CD14-positive monocyte (primary cell): ENCODE data around the gene COL20A1. TPM values are rescaled to one million over a fixed set of nuclear protein-coding genes. Genes with fewer than 3 reads are reported as not detected.

ENCODE experiments used
- DNase-seq, 3 donors: peaks; one replicate each; pipeline ENCODE4 v3.0.0-alpha.2; 2011 to 2022
- H2AFZ ChIP-seq: 2 replicates; pipeline ENCODE4 v1.6.0; 2012; ENCODE audit warnings: mild to moderate bottlenecking, low read depth, low read length, inconsistent platforms; ENCODE audit not compliant: insufficient read depth, poor library complexity, severe bottlenecking
- H3K27ac ChIP-seq, 2 donors: 1 replicate in 1 of 2; 2 replicates in 1 of 2; pipeline ENCODE4 v1.5.1; 2012 to 2013; ENCODE audit warnings: low read length in 2 of 2, control low read depth in 1 of 2, inconsistent platforms in 1 of 2, low read depth in 1 of 2, mild to moderate bottlenecking in 1 of 2
- H3K27me3 ChIP-seq, 2 donors: one replicate each; pipeline versions ENCODE4 v1.6.0 to v1.6.1; 2011 to 2013; ENCODE audit warnings: low read length in 2 of 2; ENCODE audit not compliant: control insufficient read depth in 2 of 2, insufficient read depth in 2 of 2
- H3K36me3 ChIP-seq, 2 donors: replicated peaks in 1 of 2; 1 replicate in 1 of 2; 2 replicates in 1 of 2; pipeline versions ENCODE4 v1.5.1 to v1.6.1; 2012 to 2013; ENCODE audit warnings: low read length in 2 of 2, control low read depth in 1 of 2, inconsistent platforms in 1 of 2, mild to moderate bottlenecking in 1 of 2; ENCODE audit not compliant: insufficient read depth in 2 of 2, control insufficient read depth in 1 of 2
- H3K4me1 ChIP-seq, 2 donors: 1 replicate in 1 of 2; 2 replicates in 1 of 2; pipeline versions ENCODE4 v1.5.1 to v1.6.1; 2012 to 2013; ENCODE audit warnings: low read length in 2 of 2, control low read depth in 1 of 2, inconsistent platforms in 1 of 2, mild to moderate bottlenecking in 1 of 2, moderate library complexity in 1 of 2; ENCODE audit not compliant: insufficient read depth in 2 of 2, control insufficient read depth in 1 of 2
- H3K4me2 ChIP-seq: replicated peaks from 2 replicates; pipeline ENCODE3; 2012; ENCODE audit warnings: low read length, moderate library complexity, mild to moderate bottlenecking; ENCODE audit not compliant: poor library complexity, severe bottlenecking; ENCODE audit errors: extremely low read depth
- H3K4me3 ChIP-seq, 3 experiments: fragments of 200-600 bp in 1 of 3; sonication (generic) in 1 of 3; replicated peaks in 1 of 3; 1 replicate in 2 of 3; 2 replicates in 1 of 3; pipeline ENCODE4 v1.5.1; 2011 to 2013; ENCODE audit warnings: low read length in 3 of 3, mild to moderate bottlenecking in 3 of 3, control low read depth in 2 of 3, low read depth in 2 of 3, inconsistent platforms in 1 of 3, moderate library complexity in 1 of 3
- H3K79me2 ChIP-seq: 2 replicates; pipeline ENCODE4 v1.6.0; 2012; ENCODE audit warnings: mild to moderate bottlenecking, control low read depth, inconsistent platforms, low read length, moderate library complexity; ENCODE audit not compliant: insufficient read depth
- H3K9ac ChIP-seq: 2 replicates; pipeline ENCODE4 v1.6.0; 2017; ENCODE audit warnings: low read length, mild to moderate bottlenecking; ENCODE audit not compliant: insufficient read depth, poor library complexity, severe bottlenecking
- H3K9me3 ChIP-seq, 2 donors: replicated peaks in 1 of 2; 1 replicate in 1 of 2; 2 replicates in 1 of 2; pipeline versions ENCODE4 v1.5.1 to v1.6.1; 2012 to 2013; ENCODE audit warnings: low read length in 2 of 2, control low read depth in 1 of 2; ENCODE audit not compliant: control insufficient read depth in 1 of 2, insufficient read depth in 1 of 2
- H4K20me1 ChIP-seq: 2 replicates; pipeline ENCODE4 v1.6.0; 2012; ENCODE audit warnings: mild to moderate bottlenecking, low read length, control low read depth, moderate library complexity; ENCODE audit not compliant: insufficient read depth
- H3K27ac Mint-ChIP-seq, 7 donors: one replicate each; pipeline ENCODE4 v1.8.0; 2020; ENCODE audit warnings: mild to moderate bottlenecking in 7 of 7, mixed read lengths in 7 of 7, moderate library complexity in 6 of 7, inconsistent platforms in 2 of 7
- H3K27me3 Mint-ChIP-seq, 3 donors: one replicate each; pipeline ENCODE4 v1.8.0; 2021 to 2022; ENCODE audit warnings: low read depth in 3 of 3, mild to moderate bottlenecking in 3 of 3, mixed read lengths in 3 of 3, moderate library complexity in 3 of 3, inconsistent platforms in 1 of 3
- H3K36me3 Mint-ChIP-seq, 2 donors: one replicate each; pipeline ENCODE4 v1.8.0; 2020; ENCODE audit warnings: mixed read lengths in 2 of 2, inconsistent platforms in 1 of 2, mild to moderate bottlenecking in 1 of 2
- H3K4me1 Mint-ChIP-seq: one replicate; pipeline ENCODE4 v1.8.0; 2020; ENCODE audit warnings: mild to moderate bottlenecking, mixed read lengths
- H3K4me3 Mint-ChIP-seq, 2 donors: one replicate each; pipeline ENCODE4 v1.8.0; 2020; ENCODE audit warnings: mild to moderate bottlenecking in 2 of 2, mixed read lengths in 2 of 2, moderate library complexity in 1 of 2
- H3K9me3 Mint-ChIP-seq, 7 donors: one replicate each; pipeline ENCODE4 v1.8.0; 2020 to 2022; ENCODE audit warnings: mixed read lengths in 7 of 7, mild to moderate bottlenecking in 6 of 7, moderate library complexity in 6 of 7, inconsistent platforms in 2 of 7
- WGBS: methylation state at CpG from one replicate; pipeline ENCODE4 v1.1.5; 2013; ENCODE audit warnings: missing lambda C conversion rate; ENCODE audit not compliant: insufficient coverage; 5-methylcytosine and 5-hydroxymethylcytosine counted together
- intact Hi-C, 2 donors: fragments of 100-400 bp; cut with micrococcal nuclease; formaldehyde crosslinking; loops; one replicate each; pipeline versions ENCODE4 v1.15.0 to v1.15.1; 2023
- polyA plus RNA-seq, 3 donors: library from polyadenylated mRNA; depleted of rRNA in 1 of 3; unstranded in 2 of 3; stranded (reverse) in 1 of 3; fragments of 300-500 nt in 2 of 3; fragments of >200 nt in 1 of 3; fragmentation: Illumina TruSeq in 2 of 3; gene quantifications; 1 replicate in 2 of 3; 2 replicates in 1 of 3; pipeline ENCODE4 v1.2.3, GENCODE V29; 2012 to 2021
- TF ChIP-seq, protein P1 (sequence below): fragments of 200-600 bp; IDR thresholded peaks from one replicate; pipeline ENCODE4 v1.8.0; 2022; ENCODE audit warnings: antibody characterized with exemption, mild to moderate bottlenecking

Gene COL20A1
- polyA plus RNA-seq, 3 donors: not detected

GRCh38 chr20:63356511-63356910, 63.5 kb downstream of the COL20A1 start:
- TF ChIP-seq, protein P1, sequence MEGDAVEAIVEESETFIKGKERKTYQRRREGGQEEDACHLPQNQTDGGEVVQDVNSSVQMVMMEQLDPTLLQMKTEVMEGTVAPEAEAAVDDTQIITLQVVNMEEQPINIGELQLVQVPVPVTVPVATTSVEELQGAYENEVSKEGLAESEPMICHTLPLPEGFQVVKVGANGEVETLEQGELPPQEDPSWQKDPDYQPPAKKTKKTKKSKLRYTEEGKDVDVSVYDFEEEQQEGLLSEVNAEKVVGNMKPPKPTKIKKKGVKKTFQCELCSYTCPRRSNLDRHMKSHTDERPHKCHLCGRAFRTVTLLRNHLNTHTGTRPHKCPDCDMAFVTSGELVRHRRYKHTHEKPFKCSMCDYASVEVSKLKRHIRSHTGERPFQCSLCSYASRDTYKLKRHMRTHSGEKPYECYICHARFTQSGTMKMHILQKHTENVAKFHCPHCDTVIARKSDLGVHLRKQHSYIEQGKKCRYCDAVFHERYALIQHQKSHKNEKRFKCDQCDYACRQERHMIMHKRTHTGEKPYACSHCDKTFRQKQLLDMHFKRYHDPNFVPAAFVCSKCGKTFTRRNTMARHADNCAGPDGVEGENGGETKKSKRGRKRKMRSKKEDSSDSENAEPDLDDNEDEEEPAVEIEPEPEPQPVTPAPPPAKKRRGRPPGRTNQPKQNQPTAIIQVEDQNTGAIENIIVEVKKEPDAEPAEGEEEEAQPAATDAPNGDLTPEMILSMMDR: no peak
- H3K79me2 ChIP-seq: no peaks in the 10 kb centered on the region
- intact Hi-C loops: no loop called here
- H3K4me3 ChIP-seq: no peak overlapping the region
- no peaks in the 10 kb centered on the region for H3K36me3 Mint-ChIP-seq
- H3K27ac ChIP-seq: no peak overlapping the region
- DNase-seq: no peak
- H3K4me1 ChIP-seq: no peaks in the 10 kb centered on the region
- no peak overlapping the region for H2AFZ ChIP-seq
- H3K4me2 ChIP-seq: no peak overlapping the region
- H3K27ac Mint-ChIP-seq: no peak overlapping the region
- peaks cover under 1 to 6% of the 10 kb centered on the region in 2 donors for H3K9me3 ChIP-seq
- H3K27me3 Mint-ChIP-seq: peaks cover 12 to 25% (median 18%) of the 10 kb centered on the region in 3 donors
- WGBS: 85% methylated on average over 8 of the region's 8 CpGs
- H3K36me3 ChIP-seq: no peaks in the 10 kb centered on the region
- peaks cover 4 to 13% of the 10 kb centered on the region in 2 donors for H3K27me3 ChIP-seq
- no peaks in the 10 kb centered on the region for H4K20me1 ChIP-seq
- no peak overlapping the region for H3K9ac ChIP-seq
- no peaks in the 10 kb centered on the region for H3K4me1 Mint-ChIP-seq
- H3K9me3 Mint-ChIP-seq: peaks cover under 1 to 14% (median 3%) of the 10 kb centered on the region in 7 donors
- H3K4me3 Mint-ChIP-seq: no peak overlapping the region

DNA sequence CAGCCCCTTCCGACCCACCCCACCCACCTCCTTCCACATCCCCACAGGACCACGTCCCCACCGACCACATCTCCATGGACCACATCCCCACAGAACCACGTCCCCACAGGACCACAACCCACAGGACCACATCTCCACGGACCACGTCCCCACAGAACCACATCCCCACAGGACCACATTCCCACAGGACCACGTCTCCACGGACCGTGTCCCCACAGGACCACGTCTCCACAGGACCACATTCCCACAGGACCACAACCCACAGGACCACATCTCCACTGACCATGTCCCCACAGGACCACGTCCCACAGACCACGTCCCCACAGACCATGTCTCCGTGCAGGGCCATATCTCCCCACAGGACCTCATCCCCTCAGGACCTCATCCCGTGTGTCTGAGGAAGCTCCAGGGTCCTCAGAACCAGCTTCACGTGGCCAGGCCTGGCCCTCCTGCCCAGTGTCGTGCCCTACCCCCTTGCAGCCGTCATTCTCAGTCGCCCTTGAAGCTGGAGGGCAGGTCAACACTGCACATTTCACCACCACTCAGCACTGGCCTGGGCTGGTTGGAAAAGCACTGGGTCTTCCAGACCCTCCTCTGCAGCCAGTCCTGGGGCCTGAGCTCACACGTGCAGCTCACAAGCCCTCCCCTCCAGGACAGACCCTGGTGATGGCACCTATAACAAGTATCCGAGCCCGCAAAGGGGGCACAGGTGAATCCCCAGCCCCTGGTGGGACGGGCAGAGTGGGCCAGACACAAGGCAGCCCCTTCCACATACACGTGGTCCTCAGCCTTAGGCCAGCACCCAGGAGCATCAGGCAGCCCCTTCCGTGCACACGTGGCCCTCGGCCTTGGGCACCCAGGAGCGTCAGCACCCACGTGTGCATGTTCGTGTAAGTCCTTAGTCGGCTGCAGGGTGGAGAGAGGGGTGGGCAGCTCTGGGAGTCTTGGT, 64.2 kb downstream of the COL20A1 start:
- H3K27ac Mint-ChIP-seq: no peak overlapping the region
- Histone ChIP-seq H3K9me3 (no peaks in the 10 kb centered on the region), H3K4me2 (no peak overlapping the region), H3K9ac (no peak overlapping the region), H3K4me1 (no peaks in the 10 kb centered on the region), H3K36me3 (no peaks in the 10 kb centered on the region), H3K79me2 (no peaks in the 10 kb centered on the region), H2AFZ (no peak overlapping the region), H3K27me3 (peaks cover 4 to 20% of the 10 kb centered on the region in 2 donors), H4K20me1 (no peaks in the 10 kb centered on the region), H3K27ac (no peak overlapping the region), H3K4me3 (no peak overlapping the region)
- intact Hi-C loops: no loop called here
- H3K9me3 Mint-ChIP-seq: peaks cover 0 to 11% (median under 1%) of the 10 kb centered on the region in 7 donors
- 82% methylated on average over 23 of the region's 30 CpGs for WGBS
- H3K27me3 Mint-ChIP-seq: peaks cover 15 to 32% (median 24%) of the 10 kb centered on the region in 3 donors
- no peaks in the 10 kb centered on the region for H3K36me3 Mint-ChIP-seq
- TF ChIP-seq, protein P1: no peak
- H3K4me3 Mint-ChIP-seq: no peak overlapping the region
- no peak for DNase-seq
- H3K4me1 Mint-ChIP-seq: no peaks in the 10 kb centered on the region
